Fibroblast of mammary gland (primary cell): ENCODE results near the gene B4GALT5.
A peak's percentile ranks its signal among the peaks of the same experiment; 100 is the strongest.
"Not testable (repeated sequence)": the region's sequence is repeated elsewhere in the genome, so short reads cannot be mapped to it uniquely, and the experiment has no call there.

Experiments
- DNase-seq: peaks from one replicate; pipeline ENCODE4 v3.0.0-alpha.2; 2010; ENCODE audit warnings: low read depth
- H3K4me3 ChIP-seq: 2 replicates; pipeline ENCODE4 v1.5.1; 2011; ENCODE audit warnings: low read depth, mild to moderate bottlenecking, low read length, moderate library complexity; ENCODE audit not compliant: control insufficient read depth
- TF ChIP-seq, protein P1 (sequence below): conservative IDR thresholded peaks from 2 replicates; pipeline ENCODE4 v1.5.1; 2011; ENCODE audit warnings: low read depth, low read length, inconsistent platforms; ENCODE audit not compliant: control insufficient read depth, insufficient read depth

Gene B4GALT5

GRCh38 chr20:49737260-49737659 is 23.6 kb upstream of the B4GALT5 start:
- TF ChIP-seq, protein P1, sequence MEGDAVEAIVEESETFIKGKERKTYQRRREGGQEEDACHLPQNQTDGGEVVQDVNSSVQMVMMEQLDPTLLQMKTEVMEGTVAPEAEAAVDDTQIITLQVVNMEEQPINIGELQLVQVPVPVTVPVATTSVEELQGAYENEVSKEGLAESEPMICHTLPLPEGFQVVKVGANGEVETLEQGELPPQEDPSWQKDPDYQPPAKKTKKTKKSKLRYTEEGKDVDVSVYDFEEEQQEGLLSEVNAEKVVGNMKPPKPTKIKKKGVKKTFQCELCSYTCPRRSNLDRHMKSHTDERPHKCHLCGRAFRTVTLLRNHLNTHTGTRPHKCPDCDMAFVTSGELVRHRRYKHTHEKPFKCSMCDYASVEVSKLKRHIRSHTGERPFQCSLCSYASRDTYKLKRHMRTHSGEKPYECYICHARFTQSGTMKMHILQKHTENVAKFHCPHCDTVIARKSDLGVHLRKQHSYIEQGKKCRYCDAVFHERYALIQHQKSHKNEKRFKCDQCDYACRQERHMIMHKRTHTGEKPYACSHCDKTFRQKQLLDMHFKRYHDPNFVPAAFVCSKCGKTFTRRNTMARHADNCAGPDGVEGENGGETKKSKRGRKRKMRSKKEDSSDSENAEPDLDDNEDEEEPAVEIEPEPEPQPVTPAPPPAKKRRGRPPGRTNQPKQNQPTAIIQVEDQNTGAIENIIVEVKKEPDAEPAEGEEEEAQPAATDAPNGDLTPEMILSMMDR, result no peak
- no peak for DNase-seq
- no peak overlapping the region for H3K4me3 ChIP-seq

GRCh38 chr20:49729780-49730179 is 16.1 kb upstream of the B4GALT5 start:
- peak; percentile 35 for DNase-seq
- H3K4me3 ChIP-seq, result no peak overlapping the region
- TF ChIP-seq, protein P1, result no peak

DNA sequence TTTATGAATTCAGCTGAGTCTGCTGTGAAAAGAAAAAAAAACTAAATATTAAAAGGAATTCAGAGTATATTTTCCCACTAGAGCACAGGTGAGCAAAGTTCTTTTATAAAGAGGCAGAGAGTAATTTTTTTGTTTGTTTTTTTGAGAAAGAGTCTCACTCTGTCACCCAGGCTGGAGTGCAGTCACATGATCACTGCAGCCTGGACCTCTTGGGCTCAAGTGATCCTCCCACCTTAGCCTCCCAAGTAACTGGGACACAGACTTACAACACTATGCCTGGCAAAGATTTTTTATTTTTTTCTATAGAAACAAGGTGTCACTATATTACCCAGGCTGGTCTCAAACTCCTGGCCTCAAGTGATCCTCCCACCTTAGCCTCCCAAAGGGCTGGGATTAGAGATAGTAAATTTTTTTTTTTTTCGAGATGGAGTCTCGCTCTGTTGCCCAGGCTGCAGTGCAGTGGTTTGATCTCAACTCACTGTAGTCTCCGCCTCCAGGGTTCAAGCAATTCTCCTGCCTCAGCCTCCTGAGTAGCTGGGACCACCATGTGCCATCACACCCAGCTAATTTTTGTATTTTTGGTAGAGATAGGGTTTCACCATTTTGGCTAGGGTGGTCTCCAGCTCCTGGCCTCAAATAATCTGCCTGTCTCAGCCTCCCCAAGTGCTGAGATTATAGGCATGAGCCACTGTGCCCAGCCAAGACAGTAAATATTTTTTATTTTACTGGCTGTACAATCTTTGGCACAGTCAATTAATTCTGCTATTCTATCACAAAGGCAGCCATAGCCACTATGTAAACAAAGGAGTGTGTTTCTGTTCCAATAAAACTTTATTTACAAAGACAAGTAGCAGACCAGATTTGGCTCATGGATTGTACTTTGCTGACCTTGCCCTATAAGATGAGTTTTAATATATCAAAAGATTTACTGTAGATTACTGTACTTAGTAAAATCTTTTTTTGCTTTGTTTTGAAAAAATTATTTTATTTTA is 14.5 kb upstream of the B4GALT5 start:
- TF ChIP-seq, protein P1, result no peak
- H3K4me3 ChIP-seq, result no peak overlapping the region
- DNase-seq, result no peak

DNA sequence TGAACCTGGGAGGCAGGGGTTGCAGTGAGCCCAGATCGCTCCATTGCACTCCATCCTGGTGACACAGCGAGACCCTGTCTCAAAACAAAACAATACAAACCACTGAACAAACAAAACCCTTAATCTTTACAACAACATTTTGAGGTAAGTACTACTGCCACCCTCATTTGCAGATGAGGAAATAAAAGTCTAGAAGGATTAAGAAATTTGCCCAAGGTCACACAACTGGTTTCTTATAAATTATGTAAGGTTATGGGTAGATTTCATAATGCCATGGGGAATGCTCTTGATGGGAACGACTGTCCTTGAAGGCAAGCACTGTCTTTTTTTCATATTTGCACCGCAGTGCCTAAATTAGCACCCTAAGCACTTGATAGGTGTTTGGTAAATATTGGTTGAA is 13.8 kb upstream of the B4GALT5 start:
- DNase-seq, result no peak
- TF ChIP-seq, protein P1, result no peak
- H3K4me3 ChIP-seq, result no peak overlapping the region

- TF ChIP-seq, protein P1, result no peak
- DNase-seq, result no peak
- H3K4me3 ChIP-seq, result no peak overlapping the region
Observed at GRCh38 chr20:49725694-49726093, 12.0 kb upstream of the B4GALT5 start.

DNA sequence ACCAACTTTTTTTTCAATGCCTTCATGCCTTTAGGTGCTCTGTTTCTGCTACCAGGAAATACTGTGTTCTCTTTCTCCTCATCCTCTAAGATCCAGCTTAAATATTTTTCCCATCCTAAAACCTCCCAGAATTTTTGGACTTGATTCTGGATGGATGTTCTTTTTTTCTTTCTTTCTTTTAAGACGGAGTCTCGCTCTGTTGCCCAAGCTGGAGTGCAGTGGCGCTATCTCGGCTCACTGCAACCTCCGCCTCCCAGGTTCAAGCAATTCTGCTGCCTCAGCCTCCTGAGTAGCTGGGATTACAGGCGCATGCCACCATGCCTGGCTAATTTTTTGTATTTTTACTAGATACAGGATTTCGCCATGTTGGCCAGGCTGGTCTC is 11.5 kb upstream of the B4GALT5 start:
- not testable (repeated sequence) for H3K4me3 ChIP-seq, DNase-seq

DNA sequence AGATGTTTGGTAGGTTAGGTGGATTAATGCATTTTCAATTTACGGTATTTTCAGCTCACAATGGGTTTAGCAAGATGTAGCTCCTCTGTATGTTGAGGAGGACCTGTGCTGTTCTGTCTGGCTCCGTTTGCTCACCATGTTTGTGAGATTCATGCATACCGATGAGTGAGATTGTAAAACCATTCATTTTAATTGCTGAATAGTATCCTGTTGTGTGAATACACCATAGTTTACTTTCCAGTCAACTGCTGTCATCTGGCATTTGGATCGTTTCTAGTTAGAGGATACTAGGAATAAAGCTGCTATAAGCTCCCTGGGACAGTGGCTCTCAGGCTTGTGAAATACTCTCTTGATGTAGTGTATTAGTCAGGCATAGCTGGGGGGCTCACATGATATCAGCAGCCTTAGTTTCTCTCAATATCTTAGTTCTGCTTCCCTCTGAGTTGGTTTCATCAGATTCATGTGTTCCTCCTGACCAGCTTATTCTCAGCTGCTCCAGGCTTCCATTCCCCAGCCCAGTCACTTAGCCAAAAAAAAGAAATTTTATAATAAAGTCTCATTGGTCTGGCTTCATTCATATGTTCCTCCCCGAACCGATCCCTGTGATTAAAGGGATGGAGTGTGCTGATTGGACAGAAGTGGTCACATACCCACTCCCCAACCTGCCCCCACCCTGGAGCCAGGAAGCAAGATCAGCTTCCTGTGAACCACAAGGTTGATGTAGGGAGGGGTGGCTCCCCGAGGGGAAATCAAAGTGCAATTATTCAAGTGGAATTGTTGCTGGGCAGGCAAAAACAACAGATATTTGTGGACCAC is 10.9 kb upstream of the B4GALT5 start:
- no peak overlapping the region for H3K4me3 ChIP-seq
- TF ChIP-seq, protein P1, result no peak
- peak; percentile 59 for DNase-seq

- not testable (repeated sequence) for H3K4me3 ChIP-seq, DNase-seq
Observed at GRCh38 chr20:49723758-49724157, 10.1 kb upstream of the B4GALT5 start.

- DNase-seq, H3K4me3 ChIP-seq: not testable (repeated sequence)
Observed at GRCh38 chr20:49721326-49721725, 7.6 kb upstream of the B4GALT5 start.
